CD4-positive, alpha-beta T cell (primary cell): Measurements from ENCODE around the gene HCST. TPM values are rescaled to one million over a fixed set of nuclear protein-coding genes. Genes with fewer than 3 reads are reported as not detected.

Experiments used
- ATAC-seq: fragments of 200-7000 bp; cut with Tn5 transposase; one replicate; pipeline ENCODE4 v1.10.0; 2022; ENCODE audit warnings: mild to moderate bottlenecking; ENCODE audit not compliant: poor library complexity
- CTCF ChIA-PET: fragments of 350-600 bp; sonication (Branson Sonifier 250); formaldehyde crosslinking; loops from one replicate; lab custom pipeline; 2021; ENCODE audit warnings: antibody characterized with exemption, inconsistent platforms; lab: Charles Lee
- POLR2A ChIA-PET: fragments of 350-600 bp; sonication (Branson Sonifier 250); formaldehyde crosslinking; loops from one replicate; lab custom pipeline; 2021; ENCODE audit warnings: antibody characterized with exemption, inconsistent platforms; lab: Charles Lee
- DNase-seq, 14 experiments: peaks; one replicate each; pipeline ENCODE4 v3.0.0-alpha.2; 2013 to 2020; ENCODE audit warnings: mixed read lengths in 2 of 14
- H3K27ac ChIP-seq, 2 donors: one replicate each; pipeline versions ENCODE4 v1.5.1 to v1.7.0; 2013; ENCODE audit warnings: low read length in 2 of 2, low read depth in 1 of 2, mild to moderate bottlenecking in 1 of 2
- H3K27me3 ChIP-seq, 2 experiments: 1 replicate in 1 of 2; 2 replicates in 1 of 2; pipeline versions ENCODE4 v1.6.1 to v1.7.0; 2013; ENCODE audit warnings: low read length in 2 of 2, control low read depth in 1 of 2, mild to moderate bottlenecking in 1 of 2, moderate library complexity in 1 of 2; ENCODE audit not compliant: insufficient read depth in 2 of 2, control insufficient read depth in 1 of 2
- H3K36me3 ChIP-seq: one replicate; pipeline ENCODE4 v1.6.1; 2013; ENCODE audit warnings: low read length, control low read depth; ENCODE audit not compliant: insufficient read depth
- H3K4me1 ChIP-seq: one replicate; pipeline ENCODE4 v1.6.1; 2013; ENCODE audit warnings: low read length, control low read depth; ENCODE audit not compliant: insufficient read depth
- H3K4me3 ChIP-seq: one replicate; pipeline ENCODE4 v1.5.1; 2013; ENCODE audit warnings: mild to moderate bottlenecking, low read length, moderate library complexity
- H3K9me3 ChIP-seq, 2 experiments: 1 replicate in 1 of 2; 2 replicates in 1 of 2; pipeline versions ENCODE4 v1.6.1 to v1.7.0; 2013; ENCODE audit warnings: low read length in 2 of 2, mild to moderate bottlenecking in 2 of 2, control low read depth in 1 of 2, moderate library complexity in 1 of 2; ENCODE audit not compliant: control insufficient read depth in 1 of 2, insufficient read depth in 1 of 2
- H3K27ac Mint-ChIP-seq: one replicate; pipeline ENCODE4 v1.8.0; 2020; ENCODE audit warnings: mixed read lengths
- H3K27me3 Mint-ChIP-seq: one replicate; pipeline ENCODE4 v1.8.0; 2021; ENCODE audit warnings: mixed read lengths
- H3K36me3 Mint-ChIP-seq: one replicate; pipeline ENCODE4 v1.8.0; 2021; ENCODE audit warnings: low read depth, mixed read lengths
- H3K4me1 Mint-ChIP-seq: one replicate; pipeline ENCODE4 v1.8.0; 2021; ENCODE audit warnings: low read depth, mixed read lengths
- H3K4me3 Mint-ChIP-seq: one replicate; pipeline ENCODE4 v1.8.0; 2020; ENCODE audit warnings: mild to moderate bottlenecking, mixed read lengths
- H3K9me3 Mint-ChIP-seq: one replicate; pipeline ENCODE4 v1.8.0; 2020; ENCODE audit warnings: mixed read lengths
- intact Hi-C, 2 experiments: fragments of 100-400 bp; cut with DNase I in 1 of 2; cut with micrococcal nuclease in 1 of 2; formaldehyde crosslinking; loops; one replicate each; pipeline versions ENCODE4 v1.15.1 to v1.9.0; 2023 to 2025; cut with DNase I, micrococcal nuclease
- total RNA-seq, 174 experiments: library from RNA in 2 of 174; stranded (reverse) in 2 of 174; gene quantifications; one replicate each; pipeline ENCODE4 v1.2.3 and lab custom pipeline; 2021 to 2026
- TF ChIP-seq, protein P1 (sequence below): fragments of 200-600 bp; IDR thresholded peaks from one replicate; pipeline ENCODE4 v1.8.0; 2022; ENCODE audit warnings: antibody characterized with exemption, mild to moderate bottlenecking

HCST gene
- total RNA-seq, 2 experiments from 2014 or later, result 72.4 to 78.6 TPM

DNA sequence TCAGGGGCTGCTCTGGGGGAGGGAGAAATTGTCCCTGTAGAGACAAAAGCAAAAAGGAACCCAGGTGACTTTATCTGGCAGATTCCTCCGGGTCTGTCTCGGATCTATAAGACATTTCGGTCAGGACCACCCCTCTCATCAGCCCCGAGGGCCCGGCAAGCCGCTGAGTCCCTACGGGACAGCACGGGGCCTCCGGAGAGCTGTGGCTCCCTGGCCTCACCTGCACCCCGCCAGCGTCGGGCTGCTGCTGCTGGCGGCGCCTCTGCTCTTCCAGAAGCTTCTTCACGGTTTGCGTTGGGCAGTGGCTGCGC lies 3.9 kb upstream of the HCST start:
- Histone ChIP-seq H3K4me3 (peak overlapping the region; percentile 99), H3K4me1 (peaks cover 67% of the 10 kb centered on the region), H3K27me3 (no peaks in the 10 kb centered on the region), H3K27ac (peak overlapping the region; percentile 100), H3K9me3 (no peaks in the 10 kb centered on the region), H3K36me3 (peaks cover 43% of the 10 kb centered on the region)
- CTCF ChIA-PET, result interaction anchor here (1.1 to 1.8 kb wide), 2 partner anchors 16 to 34 kb away, joined by 4 to 5 read pairs; no protein-coding TSS in a partner anchor
- Mint-ChIP-seq H3K4me1 (peaks cover 47% of the 10 kb centered on the region), H3K36me3 (peaks cover 58% of the 10 kb centered on the region), H3K27ac (peak overlapping the region; percentile 92), H3K9me3 (no peaks in the 10 kb centered on the region), H3K4me3 (peak overlapping the region; percentile 98), H3K27me3 (no peaks in the 10 kb centered on the region)
- ATAC-seq (no peak), DNase-seq (no peak)
- TF ChIP-seq, protein P1, sequence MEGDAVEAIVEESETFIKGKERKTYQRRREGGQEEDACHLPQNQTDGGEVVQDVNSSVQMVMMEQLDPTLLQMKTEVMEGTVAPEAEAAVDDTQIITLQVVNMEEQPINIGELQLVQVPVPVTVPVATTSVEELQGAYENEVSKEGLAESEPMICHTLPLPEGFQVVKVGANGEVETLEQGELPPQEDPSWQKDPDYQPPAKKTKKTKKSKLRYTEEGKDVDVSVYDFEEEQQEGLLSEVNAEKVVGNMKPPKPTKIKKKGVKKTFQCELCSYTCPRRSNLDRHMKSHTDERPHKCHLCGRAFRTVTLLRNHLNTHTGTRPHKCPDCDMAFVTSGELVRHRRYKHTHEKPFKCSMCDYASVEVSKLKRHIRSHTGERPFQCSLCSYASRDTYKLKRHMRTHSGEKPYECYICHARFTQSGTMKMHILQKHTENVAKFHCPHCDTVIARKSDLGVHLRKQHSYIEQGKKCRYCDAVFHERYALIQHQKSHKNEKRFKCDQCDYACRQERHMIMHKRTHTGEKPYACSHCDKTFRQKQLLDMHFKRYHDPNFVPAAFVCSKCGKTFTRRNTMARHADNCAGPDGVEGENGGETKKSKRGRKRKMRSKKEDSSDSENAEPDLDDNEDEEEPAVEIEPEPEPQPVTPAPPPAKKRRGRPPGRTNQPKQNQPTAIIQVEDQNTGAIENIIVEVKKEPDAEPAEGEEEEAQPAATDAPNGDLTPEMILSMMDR, result no peak
- POLR2A ChIA-PET, result interaction anchor here (1.0 to 1.4 kb wide), 4 partner anchors 15 to 55 kb away, joined by 3 to 15 read pairs (median 4); no protein-coding TSS in a partner anchor
- intact Hi-C loops, result no loop called here

DNA sequence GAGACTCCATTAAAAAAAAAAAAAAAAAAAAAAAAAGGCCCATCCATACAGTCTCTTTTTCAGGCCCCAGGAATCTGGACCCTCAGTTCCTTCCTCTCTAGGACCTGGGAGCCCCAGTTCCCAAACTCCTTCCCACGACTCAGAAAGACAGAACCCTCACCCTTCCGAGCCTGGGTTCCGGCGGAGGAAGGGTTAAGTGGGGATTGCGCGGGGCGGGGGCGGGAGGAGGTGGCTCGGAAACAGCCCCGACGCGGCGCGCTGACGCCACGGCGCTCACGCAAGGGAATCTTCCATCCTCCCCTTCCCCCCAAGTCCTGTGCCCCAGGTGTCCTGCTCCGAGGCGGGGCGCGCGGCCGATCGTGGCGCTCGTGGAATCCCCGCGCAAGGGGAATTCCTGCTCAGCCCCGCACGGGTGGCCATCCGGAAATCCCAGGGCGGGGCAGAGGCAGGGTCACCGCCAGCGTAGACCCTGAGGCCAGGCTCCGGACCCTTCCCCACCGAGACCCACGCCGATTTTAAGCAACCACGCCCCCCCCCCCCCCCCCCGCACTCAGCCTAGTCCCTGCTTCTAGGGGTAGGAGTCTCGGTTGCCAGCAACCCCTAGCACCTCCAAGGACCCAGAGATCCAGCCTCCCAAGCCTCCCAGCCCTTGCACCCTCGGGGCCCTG lies 2.6 kb upstream of the HCST start:
- H3K36me3 ChIP-seq, result peaks cover 33% of the 10 kb centered on the region
- POLR2A ChIA-PET, result interaction anchor here (1.4 to 2.6 kb wide), 3 partner anchors 26 to 198 kb away, joined by 3 to 24 read pairs (median 10); no protein-coding TSS in a partner anchor
- H3K27me3 ChIP-seq, result no peaks in the 10 kb centered on the region
- peak overlapping the region; percentile 98 for H3K4me3 Mint-ChIP-seq
- peak overlapping the region; percentile 100 for H3K27ac ChIP-seq
- peaks cover 60% of the 10 kb centered on the region for H3K4me1 Mint-ChIP-seq
- no peaks in the 10 kb centered on the region for H3K9me3 ChIP-seq
- H3K36me3 Mint-ChIP-seq, result peaks cover 50% of the 10 kb centered on the region
- DNase-seq (peak; percentile 68 to 97 (median 83)), ATAC-seq (peak; percentile 54)
- H3K9me3 Mint-ChIP-seq, result no peaks in the 10 kb centered on the region
- no peaks in the 10 kb centered on the region for H3K27me3 Mint-ChIP-seq
- CTCF ChIA-PET, result interaction anchor here (0.7 to 1.4 kb wide), 2 partner anchors 17 to 31 kb away, joined by 3 read pairs; no protein-coding TSS in a partner anchor
- intact Hi-C loops, result loop anchor here (1.0 kb wide), 1 partner anchor 32 kb away; no protein-coding TSS in a partner anchor
- H3K4me3 ChIP-seq, result peak overlapping the region; percentile 99
- TF ChIP-seq, protein P1, result no peak
- peaks cover 77% of the 10 kb centered on the region for H3K4me1 ChIP-seq
- H3K27ac Mint-ChIP-seq, result peak overlapping the region; percentile 92

DNA sequence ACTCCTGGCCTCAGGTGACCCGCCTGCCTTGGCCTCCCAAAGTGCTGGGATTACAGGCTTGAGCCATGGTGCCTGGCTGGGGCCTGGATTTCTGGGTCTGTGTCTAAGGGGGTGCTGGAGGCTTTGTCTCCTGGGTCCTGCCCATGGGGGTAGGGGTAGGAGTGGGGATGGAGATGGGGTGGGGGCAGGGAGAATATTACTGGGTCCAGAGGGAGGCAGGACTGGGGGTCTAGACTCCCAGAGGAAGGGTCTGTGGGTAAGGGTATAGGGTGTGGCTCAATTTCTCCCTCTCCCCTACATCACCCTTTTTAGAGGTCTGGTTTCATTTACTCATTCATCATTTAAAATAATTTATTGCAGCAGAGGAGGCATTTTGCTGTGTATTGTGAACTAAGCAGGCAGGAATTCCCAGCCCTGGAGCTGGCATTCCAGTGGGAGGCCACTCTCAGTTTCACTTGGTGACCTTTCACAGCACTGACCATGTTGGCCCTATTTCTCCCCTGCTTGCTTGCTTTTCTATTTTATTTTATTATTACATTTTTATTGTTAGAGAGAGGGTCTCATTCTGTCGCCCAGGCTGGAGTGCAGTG lies 1.2 kb upstream of the HCST start:
- ChIA-PET POLR2A (interaction anchor here (0.8 to 2.6 kb wide), 5 partner anchors 25 to 253 kb away, joined by 3 to 24 read pairs (median 4); partner anchors contain the start of gene COX6B1), CTCF (interaction anchor here (0.6 to 1.4 kb wide), 2 partner anchors 30 to 31 kb away, joined by 3 read pairs; no protein-coding TSS in a partner anchor)
- Histone ChIP-seq H3K36me3 (peaks cover 18% of the 10 kb centered on the region), H3K4me1 (peaks cover 74% of the 10 kb centered on the region), H3K27ac (peak overlapping the region; percentile 100), H3K4me3 (peak overlapping the region; percentile 99), H3K9me3 (no peaks in the 10 kb centered on the region), H3K27me3 (no peaks in the 10 kb centered on the region)
- ATAC-seq (no peak), DNase-seq (no peak)
- no peaks in the 10 kb centered on the region for H3K27me3 Mint-ChIP-seq
- TF ChIP-seq, protein P1, result no peak
- H3K36me3 Mint-ChIP-seq, result peaks cover 37% of the 10 kb centered on the region
- H3K9me3 Mint-ChIP-seq, result no peaks in the 10 kb centered on the region
- intact Hi-C loops, result no loop called here
- peak overlapping the region; percentile 92 for H3K27ac Mint-ChIP-seq
- peaks cover 60% of the 10 kb centered on the region for H3K4me1 Mint-ChIP-seq
- peak overlapping the region; percentile 100 for H3K4me3 Mint-ChIP-seq
